GM21515 (cell line): ENCODE data around the gene OASL.
A peak's percentile ranks its signal among the peaks of the same experiment; 100 is the strongest.
"Not testable (repeated sequence)": the region's sequence is repeated elsewhere in the genome, so short reads cannot be mapped to it uniquely, and the experiment has no call there.

Experiments
- ATAC-seq: cut with Tn5 transposase; IDR thresholded peaks from one replicate; pipeline ENCODE4 v1.9.1; 2021; ENCODE audit not compliant: unreplicated experiment

The OASL gene

DNA sequence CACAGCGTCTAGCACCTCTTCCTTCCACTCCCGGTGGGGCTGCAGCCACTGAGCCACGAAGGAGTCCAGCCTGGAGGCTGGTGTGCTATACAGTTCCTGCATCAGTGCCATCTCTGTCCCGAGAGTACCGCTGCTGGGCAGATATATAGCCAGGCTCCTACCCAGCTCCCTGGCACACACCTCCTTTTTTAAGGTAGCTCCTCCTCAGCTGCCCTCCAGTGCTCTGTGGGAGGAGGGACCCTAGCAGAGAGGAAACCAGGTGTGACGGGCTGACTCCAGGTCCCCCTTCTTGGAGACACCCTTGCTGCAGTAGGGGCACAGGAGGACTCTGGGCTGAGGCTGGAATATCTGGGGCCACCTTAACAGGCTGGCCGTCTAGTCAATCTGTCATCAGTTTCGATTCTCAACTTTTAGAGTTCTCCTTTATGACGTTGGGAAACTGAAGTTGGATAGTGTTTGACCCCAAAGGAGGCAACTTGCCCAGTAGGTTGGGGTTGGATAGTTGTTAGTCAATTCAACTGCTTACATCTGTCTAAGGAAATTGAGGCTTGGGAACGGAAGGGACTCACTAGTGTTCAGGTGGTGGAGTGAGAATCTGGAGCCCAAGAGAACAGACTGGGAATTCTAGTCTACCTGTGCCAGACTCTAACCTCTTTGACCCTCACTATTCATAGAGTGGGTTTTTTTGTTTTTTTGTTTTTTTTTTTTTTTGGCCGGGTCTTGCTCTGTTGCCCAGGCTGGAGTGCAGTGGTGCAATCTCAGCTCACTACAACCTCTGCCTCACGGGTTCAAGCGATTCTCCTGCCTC, at the start of gene OASL:
Gene OASL (minus strand): TSS at position 386 of the 808 bp plus-strand sequence. CDS start 275 bp downstream, at position 111.
- peak; percentile 70 for ATAC-seq

GRCh38 chr12:121088195-121088585, 49.1 kb upstream of the OASL start:
- ATAC-seq, result no peak

- no peak for ATAC-seq
Observed at GRCh38 chr12:121087467-121088194, 48.6 kb upstream of the OASL start.

GRCh38 chr12:121086781-121087295, 47.8 kb upstream of the OASL start:
- no peak for ATAC-seq

GRCh38 chr12:121085506-121086353, 46.7 kb upstream of the OASL start:
- ATAC-seq, result no peak

GRCh38 chr12:121085069-121085468, 46.0 kb upstream of the OASL start:
- no peak for ATAC-seq

GRCh38 chr12:121084229-121084628, 45.2 kb upstream of the OASL start:
- ATAC-seq, result no peak

GRCh38 chr12:121080909-121081308, 41.9 kb upstream of the OASL start:
- no peak for ATAC-seq

DNA sequence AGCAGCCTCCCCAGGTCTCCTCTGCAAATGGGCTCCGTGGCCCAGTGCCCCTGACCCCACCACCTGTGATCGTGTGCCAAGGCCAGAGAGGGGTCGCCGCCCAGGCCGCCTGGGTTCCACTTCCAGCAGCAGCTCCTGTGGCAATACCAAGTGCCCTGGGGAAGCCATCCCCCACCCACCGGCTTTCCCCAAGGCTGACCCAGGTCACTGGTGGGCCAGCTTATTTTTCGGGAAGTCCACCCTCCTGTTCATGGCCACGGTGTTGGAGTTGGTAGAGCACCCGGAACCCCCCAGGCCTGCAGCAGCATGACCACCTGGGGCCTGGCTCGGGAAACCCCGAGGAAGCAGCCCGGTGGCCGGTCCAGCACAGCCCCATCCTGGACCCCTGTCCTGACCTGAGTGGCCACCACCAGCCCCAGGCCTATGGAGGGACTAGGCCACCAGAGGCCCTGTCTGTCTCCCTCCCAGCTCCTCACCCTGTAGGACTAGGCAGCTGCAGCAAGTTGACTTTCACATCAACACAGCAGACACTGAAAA, 40.8 kb upstream of the OASL start:
- no peak for ATAC-seq

- ATAC-seq, result not testable (repeated sequence)
Observed at GRCh38 chr12:121077440-121077839, 38.4 kb upstream of the OASL start.

DNA sequence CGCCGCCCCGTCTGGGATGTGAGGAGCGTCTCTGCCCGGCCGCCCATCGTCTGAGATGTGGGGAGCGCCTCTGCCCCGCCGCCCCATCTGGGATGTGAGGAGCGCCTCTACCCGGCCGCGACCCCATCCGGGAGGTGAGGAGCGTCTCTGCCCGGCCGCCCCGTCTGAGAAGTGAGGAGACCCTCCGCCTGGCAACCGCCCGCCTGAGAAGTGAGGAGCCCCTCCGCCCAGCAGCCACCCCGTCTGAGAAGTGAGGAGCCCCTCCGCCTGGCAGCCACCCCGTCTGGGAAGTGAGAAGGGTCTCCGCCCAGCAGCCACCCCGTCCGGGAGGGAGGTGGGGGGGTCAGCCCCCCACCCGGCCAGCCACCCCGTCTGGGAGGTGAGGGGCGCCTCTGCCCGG, 36.9 kb upstream of the OASL start:
- ATAC-seq, result not testable (repeated sequence)

- ATAC-seq, result no peak
Observed at GRCh38 chr12:121072147-121072546, 33.1 kb upstream of the OASL start.

GRCh38 chr12:121069206-121069605, 30.2 kb upstream of the OASL start:
- no peak for ATAC-seq

GRCh38 chr12:121065345-121065744, 26.3 kb upstream of the OASL start:
- no peak for ATAC-seq

- not testable (repeated sequence) for ATAC-seq
Observed at GRCh38 chr12:121064586-121064985, 25.5 kb upstream of the OASL start.

DNA sequence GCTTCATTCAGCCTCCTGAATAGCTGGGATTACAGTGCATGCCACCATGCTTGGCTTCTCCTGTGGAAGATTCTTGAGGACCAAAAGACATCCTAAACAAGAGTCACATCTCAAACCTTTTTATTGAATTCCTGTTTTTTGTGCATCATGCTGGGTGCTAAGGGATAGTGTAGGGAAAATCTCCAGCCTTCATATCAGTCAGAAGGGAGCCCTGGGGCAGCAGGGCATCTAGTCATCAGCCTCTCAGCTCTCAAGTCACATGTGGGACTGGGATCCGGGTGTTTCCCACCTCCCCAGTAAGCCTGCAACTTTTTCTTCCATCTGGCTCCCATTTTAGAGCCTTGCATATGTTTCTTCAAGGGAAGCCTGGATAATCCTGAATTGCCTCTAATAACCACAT, 25.1 kb upstream of the OASL start:
- ATAC-seq, result no peak

- ATAC-seq, result no peak
Observed at GRCh38 chr12:121062391-121063045, 23.5 kb upstream of the OASL start.

DNA sequence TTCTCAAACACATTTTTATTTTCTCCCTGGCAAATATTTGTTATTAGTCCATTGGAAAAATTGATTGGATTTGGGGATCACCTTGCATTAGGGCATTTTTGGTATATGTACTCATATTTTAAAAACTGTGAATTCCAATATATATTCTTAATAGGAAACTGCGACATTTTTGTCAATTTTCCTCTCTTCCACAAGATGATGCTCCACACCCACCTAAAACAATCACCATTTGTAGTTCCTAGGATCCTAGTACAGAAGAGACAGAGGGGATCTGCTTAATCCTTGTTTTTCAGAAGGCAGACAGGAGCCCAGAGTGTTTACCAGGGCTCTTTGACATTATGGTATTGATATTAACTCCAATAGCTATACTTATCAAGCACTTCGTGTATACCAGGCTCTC, 22.8 kb upstream of the OASL start:
- ATAC-seq, result no peak

- ATAC-seq, result peak; percentile 85
Observed at GRCh38 chr12:121060149-121061001, 21.3 kb upstream of the OASL start.
